Retinal pigment epithelial cell (primary cell): Measurements from ENCODE around the gene CACNG8.
"Not testable (repeated sequence)": the region's sequence is repeated elsewhere in the genome, so short reads cannot be mapped to it uniquely, and the experiment has no call there.

Experiments
- DNase-seq: peaks from one replicate; pipeline ENCODE4 v3.0.0-alpha.2; 2010; ENCODE audit warnings: low read depth
- H3K4me3 ChIP-seq: 2 replicates; pipeline ENCODE4 v1.5.1; 2011; ENCODE audit warnings: mild to moderate bottlenecking, low read length, control low read depth, moderate library complexity
- CTCF ChIP-seq: conservative IDR thresholded peaks from 2 replicates; pipeline ENCODE4 v1.5.1; 2011; ENCODE audit warnings: low read depth, low read length, control low read depth, inconsistent platforms

The CACNG8 gene

DNA sequence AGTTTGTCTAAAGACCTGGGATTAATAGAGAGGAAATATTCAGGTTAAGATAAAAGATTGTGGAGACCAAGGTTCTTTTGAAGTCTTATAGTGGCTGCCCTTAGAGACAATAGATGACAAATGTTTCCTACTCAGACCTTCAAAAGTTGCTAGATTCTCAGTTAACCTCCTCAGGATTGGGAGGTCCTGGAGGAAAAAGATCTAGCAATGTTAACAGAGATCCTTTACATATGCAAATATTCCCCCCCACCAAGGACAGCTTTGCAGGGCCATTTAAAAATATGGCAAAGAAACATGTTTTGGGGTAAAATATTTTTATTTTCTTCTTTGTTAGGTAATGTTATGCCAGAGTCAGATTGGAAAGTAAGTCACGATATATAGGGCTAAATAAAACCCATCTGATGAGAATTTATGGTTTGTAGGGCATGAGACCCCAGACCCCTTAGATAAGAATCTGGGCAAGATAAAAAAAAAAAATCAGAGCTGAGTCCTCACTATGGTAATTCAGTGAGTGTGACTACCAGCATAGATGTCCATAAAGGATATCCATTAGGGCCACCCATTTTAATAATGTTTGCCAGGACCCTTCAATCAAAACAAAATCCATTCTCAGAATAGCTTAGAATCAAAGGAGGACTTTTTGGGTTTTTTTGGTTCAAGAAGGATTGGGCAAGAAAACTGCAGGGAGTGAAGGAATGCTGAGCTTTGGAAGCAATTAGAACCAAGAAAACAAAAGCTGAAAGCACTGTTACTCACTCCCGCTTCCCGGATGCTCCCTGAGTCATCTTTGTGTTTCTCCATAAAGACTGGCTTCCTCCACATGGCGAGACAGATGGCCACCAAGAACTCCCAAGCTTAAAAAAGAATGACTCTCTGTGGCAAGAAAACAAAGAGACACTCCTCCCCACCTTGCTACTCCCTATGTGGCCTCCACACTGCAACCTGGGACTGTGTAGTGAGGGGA, 72.8 kb downstream of the CACNG8 start:
- no peak overlapping the region for H3K4me3 ChIP-seq
- no peak for DNase-seq
- TF ChIP-seq CTCF, result no peak

- DNase-seq, H3K4me3 ChIP-seq: not testable (repeated sequence)
Observed at GRCh38 chr19:54036542-54036941, 73.8 kb downstream of the CACNG8 start.
